ENCODE results near the gene EHMT1.

The EHMT1 gene

DNA sequence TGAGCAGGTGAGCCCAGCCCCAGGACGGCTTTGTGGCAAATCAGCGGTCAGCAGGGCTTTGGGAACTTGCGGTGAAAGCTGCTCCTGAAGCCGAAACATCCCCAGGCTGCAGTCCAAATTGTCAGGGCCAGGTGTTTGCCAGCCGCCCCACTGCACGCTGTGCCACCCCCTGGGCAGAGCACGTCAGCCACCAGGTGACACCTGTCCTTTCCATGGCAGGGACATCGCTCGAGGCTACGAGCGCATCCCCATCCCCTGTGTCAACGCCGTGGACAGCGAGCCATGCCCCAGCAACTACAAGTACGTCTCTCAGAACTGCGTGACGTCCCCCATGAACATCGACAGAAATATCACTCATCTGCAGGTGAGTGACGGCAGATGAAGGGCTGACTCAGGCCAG, 194.4 kb downstream of the EHMT1 start:
- Histone ChIP-seq H3K4me3 (IDR thresholded peaks at IDR 0.05; ENCODE audit: insufficient read depth, low read depth, low read length) (no peak overlapping the region), H3K9ac (no peak overlapping the region), H3K27me3 (ENCODE audit: insufficient read depth, low read depth) (no peaks in the 10 kb centered on the region), H3K36me3 (ENCODE audit: insufficient read depth) (no peaks in the 10 kb centered on the region; the same call in 1 of the 2 replicates), H3K4me2 (no peak overlapping the region), H2AFZ (ENCODE audit: low read depth) (no peak overlapping the region), H3K79me2 (ENCODE audit: insufficient read depth, low read depth) (no peaks in the 10 kb centered on the region), H3K4me1 (ENCODE audit: low read depth, poor library complexity, severe bottlenecking) (no peaks in the 10 kb centered on the region), H3K27ac (no peak overlapping the region), H4K20me1 (ENCODE audit: insufficient read depth) (no peaks in the 10 kb centered on the region)
- TF ChIP-seq CTCF (conservative IDR thresholded peaks at IDR 0.05; ENCODE audit: low read depth, low read length) = no peak

DNA sequence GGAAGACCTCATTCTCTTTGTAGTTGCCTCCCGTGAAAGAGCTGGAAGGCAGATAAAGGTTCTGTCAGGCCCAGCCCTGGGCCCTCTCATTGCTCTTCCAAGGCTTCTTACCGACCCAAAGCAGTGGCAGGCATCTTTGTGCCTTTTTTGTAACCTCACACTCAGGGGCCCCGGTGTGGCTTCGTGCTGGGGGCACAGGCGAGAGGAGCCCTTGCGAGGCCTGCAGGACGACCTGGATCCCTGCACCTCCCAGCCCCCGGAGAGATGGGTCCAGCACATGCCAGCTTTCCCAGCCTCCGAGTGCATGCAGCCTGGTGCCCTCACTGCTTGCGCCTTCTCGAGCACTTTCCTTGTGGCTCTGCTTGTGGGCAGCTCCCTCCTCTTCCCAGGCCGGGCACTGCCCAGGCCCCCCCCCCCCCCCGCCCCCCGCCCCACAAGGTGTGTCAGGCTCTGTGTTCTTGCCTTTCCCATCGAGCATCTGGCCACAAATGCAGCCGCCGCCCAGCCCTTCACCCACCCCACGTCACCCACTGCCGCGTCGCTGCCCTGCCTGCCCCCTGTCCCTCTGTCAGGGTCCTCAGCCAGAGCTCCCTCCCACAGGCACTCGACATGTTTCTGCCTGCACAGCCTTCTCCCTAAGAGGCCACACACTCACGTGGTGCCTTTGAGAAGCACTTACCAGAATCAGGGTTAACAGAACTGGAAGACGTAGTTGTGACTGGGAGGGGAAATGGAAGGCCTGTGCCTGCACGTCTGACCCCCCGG, 195.0 kb downstream of the EHMT1 start:
- H3K9ac ChIP-seq = no peak overlapping the region
- no peaks in the 10 kb centered on the region for H3K79me2 ChIP-seq (ENCODE audit: insufficient read depth, low read depth)
- no peaks in the 10 kb centered on the region for H4K20me1 ChIP-seq (ENCODE audit: insufficient read depth)
- no peak overlapping the region for H3K27ac ChIP-seq
- no peaks in the 10 kb centered on the region for H3K27me3 ChIP-seq (ENCODE audit: insufficient read depth, low read depth)
- H3K4me3 ChIP-seq (IDR thresholded peaks at IDR 0.05; ENCODE audit: insufficient read depth, low read depth, low read length) = no peak overlapping the region
- H3K36me3 ChIP-seq (ENCODE audit: insufficient read depth) = no peaks in the 10 kb centered on the region; the same call in 1 of the 2 replicates
- no peak overlapping the region for H3K4me2 ChIP-seq
- no peak for TF ChIP-seq CTCF (conservative IDR thresholded peaks at IDR 0.05; ENCODE audit: low read depth, low read length)
- no peaks in the 10 kb centered on the region for H3K4me1 ChIP-seq (ENCODE audit: low read depth, poor library complexity, severe bottlenecking)
- H2AFZ ChIP-seq (ENCODE audit: low read depth) = no peak overlapping the region

GRCh38 chr9:137814436-137814835, 195.6 kb downstream of the EHMT1 start:
- TF ChIP-seq CTCF (conservative IDR thresholded peaks at IDR 0.05; ENCODE audit: low read depth, low read length) = no peak
- H3K27me3 ChIP-seq (ENCODE audit: insufficient read depth, low read depth) = no peaks in the 10 kb centered on the region
- H3K4me1 ChIP-seq (ENCODE audit: low read depth, poor library complexity, severe bottlenecking) = no peaks in the 10 kb centered on the region
- no peak overlapping the region for H2AFZ ChIP-seq (ENCODE audit: low read depth)
- H3K9ac ChIP-seq = no peak overlapping the region
- no peaks in the 10 kb centered on the region for H3K79me2 ChIP-seq (ENCODE audit: insufficient read depth, low read depth)
- no peak overlapping the region for H3K27ac ChIP-seq
- no peaks in the 10 kb centered on the region for H4K20me1 ChIP-seq (ENCODE audit: insufficient read depth)
- no peaks in the 10 kb centered on the region; the same call in 1 of the 2 replicates for H3K36me3 ChIP-seq (ENCODE audit: insufficient read depth)
- no peak overlapping the region for H3K4me2 ChIP-seq
- H3K4me3 ChIP-seq (IDR thresholded peaks at IDR 0.05; ENCODE audit: insufficient read depth, low read depth, low read length) = no peak overlapping the region

DNA sequence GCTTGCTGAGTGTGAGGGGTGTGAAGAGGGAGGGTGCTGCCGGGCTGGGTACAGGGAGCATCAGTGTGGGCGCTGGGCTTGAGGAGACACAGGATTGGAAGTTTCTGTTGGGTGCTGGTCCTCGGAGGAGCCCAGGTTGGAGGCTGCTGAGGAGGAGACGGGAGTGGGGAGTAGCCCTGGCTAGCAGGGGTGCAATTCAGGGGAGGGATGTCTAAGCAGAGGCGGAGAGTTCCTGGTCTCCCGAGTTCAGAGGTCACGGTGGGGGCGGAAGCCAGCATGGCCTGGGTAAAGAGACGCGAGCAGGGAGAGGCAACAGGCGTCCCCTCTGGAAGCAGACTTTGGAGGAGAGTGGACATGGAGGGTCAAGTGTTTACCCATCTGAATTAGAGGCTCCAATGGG, 196.0 kb downstream of the EHMT1 start:
- no peaks in the 10 kb centered on the region; the same call in 1 of the 2 replicates for H3K36me3 ChIP-seq (ENCODE audit: insufficient read depth)
- no peak overlapping the region for H2AFZ ChIP-seq (ENCODE audit: low read depth)
- no peak overlapping the region for H3K4me2 ChIP-seq
- TF ChIP-seq CTCF (conservative IDR thresholded peaks at IDR 0.05; ENCODE audit: low read depth, low read length) = no peak
- H4K20me1 ChIP-seq (ENCODE audit: insufficient read depth) = no peaks in the 10 kb centered on the region
- no peak overlapping the region for H3K4me3 ChIP-seq (IDR thresholded peaks at IDR 0.05; ENCODE audit: insufficient read depth, low read depth, low read length)
- no peaks in the 10 kb centered on the region for H3K79me2 ChIP-seq (ENCODE audit: insufficient read depth, low read depth)
- no peaks in the 10 kb centered on the region for H3K27me3 ChIP-seq (ENCODE audit: insufficient read depth, low read depth)
- no peak overlapping the region for H3K27ac ChIP-seq
- H3K9ac ChIP-seq = no peak overlapping the region
- no peaks in the 10 kb centered on the region for H3K4me1 ChIP-seq (ENCODE audit: low read depth, poor library complexity, severe bottlenecking)

Measured in KMS-11 (cell line).